ENCODE results near the gene ERP44.
"Not testable (repeated sequence)": the region's sequence is repeated elsewhere in the genome, so short reads cannot be mapped to it uniquely, and the experiment has no call there.

The ERP44 gene

DNA sequence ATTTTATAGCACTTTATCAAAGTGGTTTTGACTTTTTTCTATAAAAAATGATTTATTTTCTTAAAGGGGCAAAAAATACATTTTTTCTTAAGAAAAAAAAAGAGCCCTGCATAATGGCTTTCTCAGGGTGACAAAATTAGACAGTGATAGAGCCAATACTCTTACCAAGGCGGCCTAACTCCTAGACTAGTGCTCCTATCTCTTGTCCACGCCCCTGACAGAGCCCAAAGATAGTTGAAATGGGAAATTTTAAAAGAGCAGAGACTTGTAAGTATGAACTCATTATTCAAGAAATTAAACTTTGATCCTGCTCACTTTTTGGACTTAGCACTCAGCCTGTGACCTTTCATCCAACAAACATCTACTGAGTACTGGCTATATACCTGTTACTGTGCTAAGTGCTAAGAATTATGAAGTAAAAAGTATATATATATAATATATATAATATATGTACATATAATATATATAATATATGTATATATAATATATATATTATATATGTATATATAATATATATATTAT, 1.4 kb upstream of the ERP44 start:
- DNase-seq (ENCODE audit: low read depth) = no peak

DNA sequence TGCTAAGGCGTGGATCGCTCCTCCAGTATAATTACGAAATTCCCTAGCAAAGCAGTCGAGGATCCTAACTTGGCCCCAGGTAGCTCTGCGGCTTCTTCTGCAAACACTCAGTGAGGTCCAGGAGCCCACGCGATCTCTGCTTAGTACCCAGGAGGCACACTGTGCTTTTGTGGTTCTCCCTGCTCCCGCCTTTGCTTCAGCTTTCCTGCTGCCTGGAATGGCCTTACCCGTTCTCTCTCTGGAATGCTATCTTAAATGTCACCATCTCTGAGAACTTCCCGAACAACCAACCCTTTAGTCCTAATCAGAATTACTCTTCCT, 882 bp upstream of the ERP44 start:
- DNase-seq (ENCODE audit: low read depth) = no peak

DNA sequence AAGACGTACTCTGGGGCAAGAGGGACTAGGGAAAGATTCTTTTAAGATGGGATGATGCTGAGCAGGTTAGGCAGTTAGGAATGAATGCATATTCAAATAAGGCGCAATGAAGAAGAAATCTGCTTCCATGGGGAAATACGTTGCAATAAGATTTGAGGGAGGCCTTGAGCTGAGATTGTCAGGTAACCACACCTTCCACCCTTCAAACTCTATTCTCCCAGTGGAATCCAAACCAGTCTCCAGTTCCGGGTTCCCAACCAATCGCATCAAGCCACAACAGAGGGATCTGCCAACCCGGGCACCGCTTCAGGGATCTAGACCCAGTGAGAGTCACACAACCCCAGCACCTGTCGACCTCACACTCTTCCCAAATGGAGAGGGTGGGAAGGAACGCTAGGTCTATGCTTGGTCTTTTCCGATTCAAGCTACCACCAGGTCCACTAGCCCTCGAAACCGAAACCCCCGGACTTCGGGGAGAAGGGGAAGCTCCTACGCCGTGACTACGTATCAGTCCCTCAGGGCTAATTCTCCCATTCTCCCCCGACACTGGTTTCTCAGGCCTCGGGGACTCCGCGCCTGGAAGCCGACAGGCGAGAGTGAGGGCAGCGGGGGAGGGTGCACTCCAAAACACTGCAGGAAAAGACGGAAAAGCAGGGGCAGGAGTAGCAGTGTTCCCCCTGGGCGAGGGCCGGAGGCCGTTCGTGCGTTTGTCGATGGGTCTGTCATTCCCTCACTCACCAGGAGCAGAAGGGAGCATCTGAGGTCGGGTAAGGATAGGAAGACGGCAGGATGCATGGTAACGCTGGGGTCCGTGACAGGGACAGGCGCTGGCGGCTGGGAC, 534 bp downstream of the ERP44 start:
- DNase-seq (ENCODE audit: low read depth) = no peak

DNA sequence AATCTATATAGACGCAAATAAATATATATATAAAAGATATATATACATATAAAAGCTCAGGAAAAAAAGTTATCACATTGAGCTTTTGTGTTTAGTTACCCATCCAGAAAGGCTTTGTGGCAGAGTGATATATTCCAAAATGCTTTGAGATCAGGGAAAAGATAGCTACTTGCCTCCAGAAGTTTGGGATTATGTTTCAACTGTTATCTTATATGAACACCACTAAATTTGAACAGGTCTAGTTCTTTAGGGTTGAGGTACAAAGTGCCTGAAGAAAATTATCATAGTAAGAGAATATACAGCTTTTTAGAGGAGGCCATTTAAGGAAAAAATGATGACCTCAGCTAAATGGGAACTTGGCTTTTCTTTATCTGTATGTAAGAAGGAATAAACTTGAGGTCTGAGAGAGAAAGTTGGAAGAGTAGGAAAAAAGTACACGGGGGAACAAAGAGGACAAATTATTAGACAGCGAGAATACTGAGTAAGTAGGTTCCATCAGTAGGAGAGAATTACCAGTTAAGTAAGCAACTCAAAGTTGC, 2.4 kb downstream of the ERP44 start:
- no peak for DNase-seq (ENCODE audit: low read depth)

DNA sequence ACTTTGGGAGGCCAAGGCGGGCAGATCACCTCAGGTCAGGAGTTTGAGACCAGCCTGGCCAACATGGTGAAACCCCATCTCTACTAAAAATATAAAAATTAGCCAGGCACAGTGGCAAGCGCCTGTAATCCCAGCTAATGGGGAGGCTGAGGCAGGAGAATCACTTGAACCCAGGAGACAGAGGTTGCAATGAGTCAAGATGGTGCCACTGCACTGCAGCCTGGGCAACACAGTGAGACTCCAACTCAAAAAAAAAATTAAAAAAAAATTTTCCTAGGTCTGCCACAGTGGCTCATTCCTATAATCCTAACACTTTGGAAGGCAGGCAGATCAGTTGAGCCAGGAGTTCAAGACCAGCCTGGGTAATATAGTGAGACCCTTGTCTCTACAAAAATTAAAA, 4.4 kb downstream of the ERP44 start:
- not testable (repeated sequence) for DNase-seq (ENCODE audit: low read depth)

DNA sequence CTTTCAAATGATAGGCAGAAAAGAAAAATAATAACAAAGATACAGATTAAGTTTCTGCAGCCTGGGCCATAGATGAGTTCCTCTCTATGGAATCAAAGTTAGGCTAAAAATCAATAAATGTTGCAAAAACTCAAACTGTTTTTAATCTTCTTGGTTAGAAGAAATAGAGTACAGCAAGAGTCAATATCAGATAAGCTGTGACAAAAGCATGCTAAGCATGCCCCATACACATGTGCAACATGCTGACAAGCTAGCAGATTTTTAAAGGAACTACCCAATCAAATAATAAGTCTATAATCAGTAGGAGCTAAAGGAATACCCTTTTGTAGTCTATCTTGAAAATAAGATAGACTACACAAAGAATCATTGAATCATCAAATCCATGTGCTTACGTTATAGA, 6.7 kb downstream of the ERP44 start:
- DNase-seq (ENCODE audit: low read depth) = no peak

DNA sequence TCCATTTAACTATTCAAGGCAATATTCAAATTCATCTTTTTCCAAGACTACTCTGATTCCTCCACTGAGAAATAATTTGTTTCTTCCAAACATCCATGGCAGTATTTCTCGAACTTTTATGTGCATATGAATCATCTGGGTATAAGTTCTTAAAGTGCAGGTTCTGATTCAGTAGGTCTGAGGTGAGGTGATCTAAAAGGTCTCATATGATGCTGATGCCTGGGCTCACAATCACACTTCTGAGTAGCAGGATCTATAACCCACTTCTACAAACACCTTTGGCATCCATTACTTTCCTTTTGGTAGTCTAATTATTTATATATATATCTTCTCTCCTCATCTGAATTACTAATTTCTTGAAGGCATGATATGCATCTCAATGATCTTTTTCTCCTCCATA, 7.2 kb downstream of the ERP44 start:
- no peak for DNase-seq (ENCODE audit: low read depth)

DNA sequence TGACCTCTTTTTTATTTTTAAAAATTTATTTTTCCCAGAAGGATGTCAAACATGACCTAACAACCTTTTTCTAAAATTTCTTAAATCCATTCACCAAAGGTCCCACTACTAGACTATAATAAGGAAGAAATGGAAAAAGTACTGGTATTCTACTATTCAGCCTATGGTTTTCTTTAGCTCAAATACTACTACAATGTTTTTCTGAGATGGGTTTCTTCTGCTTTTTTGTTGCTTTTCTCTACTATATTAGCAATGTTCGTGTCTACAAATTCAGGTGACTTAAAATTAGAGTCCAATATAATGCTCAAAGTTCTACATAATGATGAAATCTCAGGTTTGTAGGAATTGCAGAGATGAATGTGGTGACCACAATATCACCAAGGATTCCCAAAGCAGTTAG, 7.9 kb downstream of the ERP44 start:
- no peak for DNase-seq (ENCODE audit: low read depth)

DNA sequence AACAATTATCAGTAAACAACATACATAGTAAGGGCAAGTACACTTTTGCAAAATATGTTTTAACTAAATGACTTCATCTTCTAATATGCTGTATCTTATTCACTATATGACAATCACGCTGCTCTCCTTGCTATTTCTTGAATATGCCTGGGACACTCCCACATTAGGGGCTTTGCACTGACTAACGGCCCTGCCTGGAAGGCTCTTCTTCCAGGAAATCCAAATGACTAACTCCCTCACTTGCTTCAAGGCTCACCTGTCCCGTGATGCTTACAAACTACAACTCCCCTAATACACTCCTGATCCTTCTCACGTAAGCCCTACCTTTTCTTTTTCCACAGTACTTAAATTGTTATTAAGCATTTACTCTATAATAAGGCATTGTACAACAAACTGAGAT, 10.6 kb downstream of the ERP44 start:
- DNase-seq (ENCODE audit: low read depth) = no peak

DNA sequence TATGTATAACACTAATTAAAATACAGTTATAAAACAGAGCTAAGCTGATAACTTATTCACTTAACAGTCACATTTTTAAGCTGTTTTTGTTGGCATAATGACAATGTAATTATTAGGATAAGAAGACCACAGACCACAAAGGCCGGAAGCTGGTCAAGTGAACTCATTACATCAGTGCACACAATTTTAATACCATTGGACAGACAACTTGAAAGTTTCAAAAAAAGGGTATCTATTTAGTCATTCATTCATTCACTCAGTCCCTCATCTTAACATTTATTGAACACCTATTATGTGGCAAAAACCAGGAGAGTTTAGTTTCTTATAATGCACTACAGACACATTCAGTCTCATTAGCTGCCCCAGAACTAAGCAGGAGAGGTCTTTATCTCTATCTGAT, 11.6 kb downstream of the ERP44 start:
- DNase-seq (ENCODE audit: low read depth) = peak; percentile 46

DNA sequence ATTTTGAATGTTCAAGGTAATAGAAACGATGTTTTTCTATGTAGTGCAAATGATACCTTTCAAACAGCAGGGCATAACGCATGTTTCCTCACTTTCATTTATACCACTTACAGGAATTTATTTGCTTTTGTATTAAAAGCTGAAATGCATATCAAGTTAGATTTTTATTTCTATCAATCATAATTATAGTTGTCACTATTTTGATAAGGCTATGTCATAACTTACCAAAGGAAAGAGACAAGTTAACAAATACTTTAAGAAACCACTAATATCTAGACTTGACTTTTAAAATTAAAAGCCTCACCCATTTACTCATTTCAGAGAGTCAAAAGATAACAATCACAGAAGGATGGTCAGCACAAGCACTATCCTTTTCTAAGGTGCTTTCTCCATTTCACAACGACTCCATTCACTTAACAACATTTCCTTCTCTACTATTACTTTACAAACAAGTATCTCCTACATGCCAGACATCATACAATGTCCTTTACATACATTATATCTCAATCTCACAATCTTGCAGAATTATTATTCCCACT, 12.6 kb downstream of the ERP44 start:
- no peak for DNase-seq (ENCODE audit: low read depth)

DNA sequence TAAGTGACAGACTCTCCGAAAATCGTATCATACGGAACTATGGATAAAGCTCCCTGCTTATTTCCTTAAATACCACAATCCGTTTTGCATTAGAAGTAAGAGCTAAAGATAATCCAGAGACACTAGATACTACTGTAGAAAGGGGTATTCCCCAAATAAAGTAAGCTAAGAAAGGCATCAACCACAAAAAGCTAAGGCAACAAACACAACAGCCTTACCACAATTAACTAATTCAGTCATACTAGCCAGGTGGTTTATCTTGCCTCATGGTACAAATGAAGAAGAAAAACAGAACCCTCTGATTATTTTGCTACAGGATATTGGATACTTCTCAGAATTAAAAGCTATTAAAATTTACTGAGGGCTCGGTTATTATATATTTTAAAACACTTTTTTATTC, 14.1 kb downstream of the ERP44 start:
- DNase-seq (ENCODE audit: low read depth) = no peak

DNA sequence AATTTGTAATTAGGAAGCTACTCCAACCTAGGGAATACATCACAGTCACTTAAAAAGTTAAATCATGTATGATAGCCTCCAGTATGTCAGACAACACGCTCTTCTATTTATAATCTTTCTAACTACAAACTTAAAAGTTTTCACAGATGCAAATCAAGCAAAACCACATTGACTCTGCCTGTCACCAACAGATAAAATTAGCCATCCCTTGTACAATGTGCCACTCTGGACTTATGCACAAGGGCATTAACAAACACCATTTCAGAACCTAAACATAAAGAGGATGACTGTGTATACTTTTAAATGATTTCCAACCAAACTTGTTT, 14.7 kb downstream of the ERP44 start:
- no peak for DNase-seq (ENCODE audit: low read depth)

DNA sequence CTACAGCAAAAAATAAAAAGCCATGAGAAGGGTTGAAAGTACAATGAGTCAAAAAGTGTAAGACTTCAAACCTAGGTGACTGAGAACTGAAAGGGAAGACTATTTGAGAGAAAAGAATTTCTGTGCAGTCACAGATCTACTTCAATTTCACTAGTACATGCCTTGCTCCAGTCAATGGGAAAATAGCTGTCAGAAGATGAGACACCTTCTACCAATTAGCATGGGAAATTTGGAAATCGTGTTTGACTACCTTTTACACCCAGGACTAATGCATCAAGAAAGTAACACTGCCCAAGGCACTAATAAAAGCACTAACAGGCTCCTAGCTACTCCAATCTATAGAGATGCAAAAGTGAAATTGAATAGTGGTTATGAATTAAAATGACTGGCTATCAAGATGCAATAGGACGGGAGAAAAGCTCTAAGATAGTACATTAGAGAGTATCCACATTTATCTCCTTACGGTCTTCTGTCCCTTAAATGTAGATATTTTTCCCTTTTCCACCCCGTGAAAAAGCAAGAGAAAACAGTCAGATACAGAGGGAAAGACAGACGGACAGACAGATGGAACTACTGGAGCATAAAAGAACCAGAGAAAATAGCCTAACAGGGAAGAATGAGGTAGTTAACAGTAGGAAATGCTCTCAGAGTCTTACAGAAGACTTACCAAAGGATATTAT, 15.2 kb downstream of the ERP44 start:
- no peak for DNase-seq (ENCODE audit: low read depth)

DNA sequence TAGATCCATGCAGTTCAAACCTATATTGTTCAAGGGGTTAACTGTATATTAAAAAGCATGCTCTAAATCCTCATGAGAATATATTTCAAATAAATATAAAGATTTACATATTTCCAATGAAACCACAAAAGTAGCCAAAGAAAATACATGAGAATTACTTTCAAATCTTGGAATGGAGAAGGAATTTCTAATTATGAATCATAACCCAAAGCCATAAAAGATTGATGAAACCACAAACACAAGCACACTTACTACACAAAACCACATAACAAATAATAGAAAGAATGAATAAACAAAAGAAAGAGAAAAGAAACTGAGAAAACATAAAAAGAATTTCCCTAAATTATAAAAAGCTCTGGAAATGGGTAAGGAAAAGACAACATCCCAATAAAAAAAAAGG, 16.0 kb downstream of the ERP44 start:
- DNase-seq (ENCODE audit: low read depth) = no peak

DNA sequence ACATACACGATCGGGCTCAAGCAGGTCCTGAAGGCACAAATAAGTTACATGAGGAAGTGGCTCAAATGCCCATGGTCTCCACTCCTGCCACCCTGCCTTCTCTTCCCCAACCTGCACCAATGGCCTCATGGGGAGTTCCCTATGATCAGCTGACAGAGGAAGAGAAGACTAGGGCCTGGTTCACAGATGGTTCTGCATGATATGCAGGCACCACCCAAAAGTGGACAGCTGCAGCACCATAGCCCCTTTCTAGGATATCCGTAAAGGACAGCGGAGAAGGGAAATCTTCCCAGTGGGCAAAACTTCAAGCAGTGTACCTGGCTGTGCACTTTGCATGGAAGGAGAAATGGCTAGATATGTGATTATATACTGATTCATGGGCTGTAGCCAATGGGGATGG, 22.5 kb downstream of the ERP44 start:
- DNase-seq (ENCODE audit: low read depth) = not testable (repeated sequence)

DNA sequence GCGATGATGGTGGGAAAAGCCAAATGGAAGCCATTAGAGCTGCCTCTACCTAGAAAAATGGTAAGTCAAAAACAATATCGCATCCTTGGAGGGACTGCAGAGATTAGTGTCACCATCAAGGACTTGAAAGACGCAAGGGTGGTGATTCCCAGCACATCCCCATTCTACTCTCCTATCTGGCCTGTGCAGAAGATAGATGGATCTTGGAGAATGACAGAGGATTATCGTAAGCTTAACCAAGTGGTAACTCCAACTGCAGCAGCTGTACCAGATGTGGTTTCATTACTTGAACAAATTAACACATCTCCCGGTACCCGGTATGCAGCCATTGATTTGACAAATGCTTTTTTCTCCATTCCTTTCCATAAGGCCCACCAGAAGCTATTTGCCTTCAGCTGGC, 23.8 kb downstream of the ERP44 start:
- no peak for DNase-seq (ENCODE audit: low read depth)

DNA sequence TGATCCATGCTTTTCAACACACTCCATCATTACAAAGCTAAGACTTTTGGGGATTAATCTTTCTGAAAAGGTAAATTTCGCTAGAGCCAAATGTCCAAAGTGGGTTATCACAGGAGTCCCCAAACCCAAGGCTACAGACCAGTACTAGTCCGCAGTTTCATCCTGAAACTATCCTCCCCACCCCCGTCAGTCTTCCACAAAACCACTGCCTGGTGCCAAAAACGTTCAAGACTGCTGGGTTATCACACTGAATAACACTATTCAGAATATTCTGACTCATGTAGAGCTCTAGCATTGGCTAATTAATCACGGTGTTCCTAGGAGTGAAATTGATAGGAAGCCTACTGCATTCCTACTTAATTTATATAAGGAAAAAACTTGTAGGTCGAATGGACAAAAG, 24.7 kb downstream of the ERP44 start:
- no peak for DNase-seq (ENCODE audit: low read depth)

DNA sequence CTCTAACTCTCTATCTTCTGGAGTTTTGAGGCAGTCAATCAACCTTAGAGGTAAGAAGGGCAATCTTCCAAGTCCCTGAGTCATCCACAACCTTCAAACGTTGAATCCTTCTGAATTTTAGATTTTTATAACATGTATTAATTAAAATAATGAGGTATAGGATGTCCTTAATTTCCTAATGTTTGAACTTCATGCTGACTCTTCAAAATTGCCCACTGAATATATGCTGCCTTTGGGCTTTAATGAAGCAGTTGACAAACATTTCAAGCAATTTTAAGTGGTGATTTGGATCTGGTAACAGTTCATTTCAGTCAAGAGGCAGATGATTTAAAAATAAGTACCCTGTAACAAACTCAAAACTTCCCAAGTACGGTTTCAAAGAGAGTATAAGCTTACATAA, 26.0 kb downstream of the ERP44 start:
- DNase-seq (ENCODE audit: low read depth) = no peak

DNA sequence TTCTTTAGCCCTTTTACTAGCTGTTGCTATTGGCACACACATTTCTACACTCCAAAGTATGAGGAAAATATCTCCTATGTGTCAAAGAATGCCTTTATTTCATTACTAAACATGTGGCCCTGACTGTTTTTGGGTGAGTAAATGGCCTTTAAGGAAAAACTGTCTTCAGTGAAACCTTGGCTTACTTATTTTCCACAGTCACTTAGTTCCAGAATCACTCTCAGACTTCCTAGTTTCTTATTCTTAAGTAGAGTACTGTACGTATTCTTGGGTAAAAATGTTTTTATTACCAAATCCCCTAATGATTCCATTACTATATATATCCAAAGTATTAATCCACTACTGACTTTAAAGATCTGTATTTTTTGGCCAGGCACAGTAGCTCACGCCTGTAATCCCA, 27.5 kb downstream of the ERP44 start:
- no peak for DNase-seq (ENCODE audit: low read depth)

DNA sequence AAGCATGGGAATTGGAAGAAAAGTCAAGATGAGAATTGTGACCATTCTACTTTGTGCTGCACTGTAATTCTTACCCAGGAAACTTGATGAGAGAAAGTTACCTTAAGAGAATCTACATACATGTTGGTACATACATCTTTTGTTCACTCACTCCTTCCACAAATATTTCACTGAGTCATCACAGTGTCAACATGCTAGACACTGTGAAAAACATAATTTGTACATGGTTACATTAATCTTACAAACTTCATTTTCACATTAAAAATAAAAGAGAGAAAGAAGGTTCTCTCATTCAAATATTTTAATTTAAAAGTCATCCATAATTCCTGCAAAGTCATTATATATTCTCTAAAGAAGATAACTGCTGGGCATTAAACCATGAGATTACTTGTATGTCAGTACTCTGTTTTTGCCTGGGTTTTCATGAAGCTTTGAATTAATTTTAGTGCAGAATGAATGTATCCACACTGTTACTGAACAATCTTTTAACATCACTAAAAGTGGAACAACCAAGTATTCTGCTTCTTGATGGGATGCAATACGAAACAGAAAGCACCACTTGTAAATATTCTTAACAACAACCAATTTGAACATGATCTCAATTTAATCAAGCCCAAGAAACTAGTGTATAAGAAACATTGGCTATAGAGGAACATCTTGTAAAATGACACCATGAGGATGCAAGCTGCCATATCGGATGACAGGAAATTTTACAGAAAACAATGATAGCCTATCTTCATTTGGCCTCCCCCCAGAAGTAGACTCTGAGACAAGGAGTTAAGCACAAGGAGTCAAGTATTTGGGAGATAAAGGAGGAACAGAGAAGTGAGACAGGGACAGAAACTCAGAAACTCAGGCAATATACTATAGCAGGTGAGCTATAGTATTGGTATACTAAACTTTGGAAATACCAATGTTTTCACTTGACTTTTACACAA, 28.4 kb downstream of the ERP44 start:
- no peak for DNase-seq (ENCODE audit: low read depth)

DNA sequence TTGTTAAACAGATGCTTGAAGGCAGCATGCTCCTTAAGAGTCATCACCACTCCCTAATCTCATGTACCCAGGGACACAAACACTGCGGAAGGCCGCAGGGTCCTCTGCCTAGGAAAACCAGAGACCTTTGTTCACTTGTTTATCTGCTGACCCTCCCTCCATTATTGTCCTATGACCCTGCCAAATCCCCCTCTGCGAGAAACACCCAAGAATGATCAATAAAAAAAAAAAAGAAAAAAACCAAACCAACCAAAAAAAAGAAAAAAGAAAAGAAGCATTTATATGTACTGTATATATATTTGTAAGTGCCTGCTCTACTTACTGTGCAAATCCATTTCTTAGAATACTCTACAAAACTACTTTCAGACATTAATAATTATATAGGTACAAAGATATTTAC, 29.7 kb downstream of the ERP44 start:
- DNase-seq (ENCODE audit: low read depth) = not testable (repeated sequence)

Measured in non-pigmented ciliary epithelial cell (primary cell).